Stimulated activated CD4-positive, alpha-beta T cell treated with anti-CD3 and anti-CD28 coated beads, Interleukin-2, amount 100 ng/mL, for 24 hours (primary cell): ENCODE data around the gene CTSA.

Experiments used
- DNase-seq, 2 donors: peaks; one replicate each; pipeline ENCODE4 v3.0.0-alpha.2; 2020

Gene CTSA

DNA sequence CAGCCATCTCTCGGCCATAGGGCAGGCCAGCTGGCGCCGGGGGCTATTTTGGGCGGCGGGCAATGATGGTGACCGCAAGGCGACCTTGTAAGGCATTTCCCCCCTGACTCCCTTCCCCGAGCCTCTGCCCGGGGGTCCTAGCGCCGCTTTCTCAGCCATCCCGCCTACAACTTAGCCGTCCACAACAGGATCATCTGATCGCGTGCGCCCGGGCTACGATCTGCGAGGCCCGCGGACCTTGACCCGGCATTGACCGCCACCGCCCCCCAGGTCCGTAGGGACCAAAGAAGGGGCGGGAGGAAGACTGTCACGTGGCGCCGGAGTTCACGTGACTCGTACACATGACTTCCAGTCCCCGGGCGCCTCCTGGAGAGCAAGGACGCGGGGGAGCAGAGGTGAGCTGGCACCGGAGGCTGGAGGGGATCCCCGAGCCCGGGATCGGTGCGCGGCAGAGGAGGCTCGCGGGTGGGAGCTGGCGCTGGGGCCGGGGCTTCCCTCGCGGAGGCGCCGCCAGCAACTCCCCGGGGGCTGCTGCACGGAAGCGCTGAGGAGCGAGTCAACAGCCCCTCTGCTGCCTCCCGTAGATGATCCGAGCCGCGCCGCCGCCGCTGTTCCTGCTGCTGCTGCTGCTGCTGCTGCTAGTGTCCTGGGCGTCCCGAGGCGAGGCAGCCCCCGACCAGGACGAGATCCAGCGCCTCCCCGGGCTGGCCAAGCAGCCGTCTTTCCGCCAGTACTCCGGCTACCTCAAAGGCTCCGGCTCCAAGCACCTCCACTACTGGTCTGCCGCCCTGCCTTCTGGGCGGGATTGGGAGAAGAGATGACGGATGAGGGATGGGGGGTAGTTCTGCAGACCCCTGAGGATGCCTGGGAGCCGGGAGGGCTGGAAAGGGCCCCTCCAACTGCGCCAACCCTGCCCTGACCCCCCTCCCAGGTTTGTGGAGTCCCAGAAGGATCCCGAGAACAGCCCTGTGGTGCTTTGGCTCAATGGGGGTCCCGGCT lies at the start of gene CTSA, which contains the start of gene NEURL2:
Gene CTSA (plus strand): TSS at position 351 of the 999 bp plus-strand sequence. CDS start 234 bp downstream, at position 585.
Gene NEURL2 (minus strand): TSS at position 224 of the 999 bp plus-strand sequence. CDS start 217 bp downstream, at position 7.
- DNase-seq = peak; percentile 87 to 90

DNA sequence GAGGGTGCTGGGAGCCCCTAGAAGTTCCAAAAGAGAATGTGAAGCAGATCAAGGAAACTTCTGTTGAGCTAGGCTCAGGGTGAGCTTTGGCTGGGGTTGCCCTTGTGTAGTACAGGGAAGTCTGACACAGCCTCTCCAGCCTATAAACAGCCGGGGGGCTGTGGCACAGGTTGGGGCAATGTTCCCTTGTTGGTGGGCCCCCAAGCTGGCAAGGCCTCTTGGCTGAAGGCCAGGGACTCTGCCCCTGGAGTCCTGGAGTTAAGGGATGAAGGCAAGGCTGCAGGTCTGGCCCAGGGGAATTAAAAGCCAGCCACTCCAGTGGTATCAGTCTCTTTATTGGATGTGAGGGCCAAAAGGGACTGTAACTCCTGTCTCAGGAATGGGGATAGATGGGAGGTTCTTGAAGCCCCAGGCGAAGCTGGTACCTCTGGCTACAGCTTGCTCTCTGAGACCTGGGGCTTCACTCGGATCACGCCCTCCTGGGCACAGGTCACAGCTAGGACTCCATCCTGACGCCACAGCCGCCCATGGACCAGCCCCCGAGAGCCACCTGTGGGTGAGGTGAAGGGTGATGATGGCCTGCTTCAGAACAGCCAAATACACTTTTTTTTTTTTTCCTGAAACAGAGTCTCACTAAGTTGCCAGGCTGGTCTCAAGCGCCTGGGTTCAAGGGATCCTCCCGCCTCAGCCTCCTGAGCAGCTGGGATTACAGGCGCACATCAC lies 49.6 kb upstream of the CTSA start:
- DNase-seq = no peak

DNA sequence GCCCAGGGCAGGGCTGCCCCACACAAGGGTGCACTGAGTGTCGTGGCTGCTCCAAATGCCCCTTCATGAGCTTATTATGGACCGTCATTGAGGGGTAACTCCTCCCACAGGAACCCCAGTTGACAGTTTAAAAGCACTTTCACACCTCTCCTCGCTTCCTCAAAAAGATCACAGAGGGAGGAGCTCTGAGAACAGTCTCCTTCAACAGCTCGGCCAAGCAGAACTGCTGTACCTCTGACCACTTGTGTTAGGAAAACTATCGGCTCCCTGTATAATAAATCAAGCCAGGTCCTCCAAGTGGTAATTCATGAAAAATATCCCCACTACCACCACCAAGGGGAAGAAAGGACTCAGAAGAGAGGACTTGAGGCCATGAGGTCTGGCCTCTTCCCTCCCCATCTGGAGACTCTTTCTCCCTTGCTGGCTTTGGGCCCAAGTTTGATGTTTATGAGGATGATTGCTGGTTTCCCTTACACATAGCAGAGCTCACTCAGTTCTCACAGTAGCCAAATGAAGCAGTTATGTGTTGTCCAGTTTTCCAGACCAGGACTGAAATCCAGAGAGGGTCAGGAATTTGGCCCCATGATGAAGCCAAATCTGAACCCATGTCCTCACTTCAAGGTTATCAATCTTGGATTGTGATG lies 48.8 kb upstream of the CTSA start:
- DNase-seq = no peak

DNA sequence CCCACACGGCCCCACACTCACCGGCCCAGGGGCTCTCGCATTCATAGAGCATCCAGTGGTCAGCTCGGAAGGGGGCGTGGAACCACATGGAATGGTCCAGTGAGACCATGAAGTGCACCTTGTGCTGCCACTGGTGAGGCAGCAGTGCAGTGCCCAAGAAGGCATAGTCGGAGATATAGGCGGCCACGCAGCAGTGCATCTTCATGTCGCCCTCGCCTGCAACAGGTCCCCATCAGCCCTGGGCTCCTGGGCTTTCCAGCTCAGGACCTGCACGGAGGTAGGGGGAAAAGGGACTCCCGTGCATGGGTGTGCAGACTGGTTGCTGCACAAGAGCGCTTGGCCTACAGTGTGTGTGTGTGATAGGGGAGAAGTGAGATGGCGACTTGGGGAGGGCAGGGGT lies 47.6 kb upstream of the CTSA start:
- no peak for DNase-seq

DNA sequence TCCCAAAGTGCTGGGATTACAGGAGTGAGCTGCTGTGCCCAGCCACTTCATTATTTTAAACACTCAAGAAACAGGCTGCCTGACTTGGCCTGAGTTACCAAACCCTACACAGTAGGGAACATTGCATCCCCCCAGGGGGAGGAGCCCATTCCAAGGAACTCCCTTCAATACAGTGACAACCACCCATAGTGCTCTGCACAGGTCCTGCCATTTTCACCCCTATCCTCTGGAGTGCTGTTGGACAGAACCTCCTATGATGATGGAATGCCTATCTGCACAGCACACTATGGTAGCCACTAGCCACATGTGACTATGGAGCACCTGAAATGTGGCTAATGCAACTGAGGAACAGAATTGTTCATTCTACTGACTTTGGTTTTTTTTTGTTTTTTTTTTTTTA lies 45.7 kb upstream of the CTSA start:
- no peak for DNase-seq

DNA sequence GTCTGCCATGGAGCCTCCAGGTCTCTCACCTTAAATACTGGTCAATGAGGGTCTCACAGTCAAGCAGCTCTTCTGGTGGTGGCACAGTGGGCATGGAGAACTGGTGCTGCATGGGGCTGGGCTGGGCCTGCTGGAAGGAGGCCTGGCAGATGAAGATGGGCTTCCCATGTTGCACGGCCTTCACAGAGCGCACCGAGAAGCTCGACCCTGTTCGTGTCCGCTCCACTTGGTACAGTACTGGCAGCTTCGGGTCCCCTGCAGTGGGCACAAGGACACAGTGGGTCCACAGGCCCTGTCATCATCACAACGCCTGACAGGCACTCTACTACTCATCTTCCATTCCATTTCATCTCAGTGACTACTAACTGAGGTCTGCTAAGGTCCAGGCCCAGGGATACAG lies 42.7 kb upstream of the CTSA start:
- no peak for DNase-seq

DNA sequence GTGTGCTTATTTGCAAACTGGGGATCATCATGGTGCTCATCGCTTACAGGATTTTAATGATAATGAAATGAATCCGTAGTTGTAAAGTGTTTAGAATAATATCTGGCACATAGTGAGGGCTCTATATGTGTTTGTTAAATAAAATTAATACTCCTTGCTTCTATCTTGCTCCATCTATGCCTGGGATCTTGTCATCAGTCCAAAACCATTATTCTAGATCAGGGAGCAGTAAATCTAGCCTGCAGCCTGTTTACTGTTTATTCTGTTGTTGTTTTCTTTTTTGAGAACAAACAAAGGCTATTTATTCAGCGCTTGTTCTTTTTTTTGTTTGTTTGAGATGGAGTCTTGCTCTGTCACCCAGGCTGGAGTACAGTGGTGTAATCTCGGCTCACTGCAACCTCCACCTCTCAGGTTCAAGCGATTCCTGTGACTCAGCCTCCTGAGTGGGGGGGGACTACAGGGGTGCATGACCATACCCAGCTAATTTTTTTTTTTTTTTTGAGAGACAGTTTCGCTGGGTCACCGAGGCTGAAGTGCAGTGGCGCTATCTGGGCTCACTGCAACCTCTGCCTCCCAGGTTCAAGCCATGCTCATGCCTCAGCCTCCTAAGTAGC lies 42.1 kb upstream of the CTSA start:
- DNase-seq = no peak

DNA sequence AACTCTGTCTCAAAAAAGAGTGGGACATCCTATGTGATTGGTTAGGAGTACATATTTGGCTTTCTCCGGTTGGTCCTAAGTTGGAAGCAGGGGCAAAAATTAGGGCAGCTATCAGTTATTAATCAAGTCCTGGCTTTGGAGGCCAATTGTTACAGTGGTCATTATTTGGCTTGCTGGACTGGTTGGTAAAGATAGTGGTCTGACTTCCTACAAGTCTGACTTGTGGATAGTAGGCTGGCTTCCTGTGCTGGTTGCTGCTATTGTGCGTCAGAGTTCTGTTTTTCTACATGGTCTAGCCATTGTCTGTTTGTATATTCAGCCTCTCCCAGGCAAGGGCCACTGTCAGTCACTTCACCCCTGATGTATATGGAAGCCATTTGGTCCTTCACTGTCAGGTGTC lies 40.9 kb upstream of the CTSA start:
- DNase-seq = no peak

DNA sequence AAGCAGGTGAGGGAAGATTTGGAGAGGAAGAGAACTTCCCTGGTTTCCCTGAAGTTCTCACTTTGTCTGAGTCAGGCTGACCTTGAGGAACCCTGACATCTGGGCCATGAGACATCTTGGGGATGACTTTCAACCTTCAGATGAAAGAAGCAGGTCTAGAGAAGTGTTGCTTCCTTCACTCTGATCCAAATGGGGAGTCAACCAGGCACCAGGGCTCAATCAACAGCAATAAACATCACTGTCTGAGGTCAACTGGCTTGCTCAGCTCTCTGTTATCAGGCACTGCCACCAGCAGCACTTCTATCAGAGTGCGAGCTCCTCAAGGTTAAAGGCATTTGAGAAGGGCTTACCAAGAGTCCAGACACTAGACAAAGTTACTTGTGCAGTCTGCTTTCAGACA lies 40.2 kb upstream of the CTSA start:
- no peak for DNase-seq

DNA sequence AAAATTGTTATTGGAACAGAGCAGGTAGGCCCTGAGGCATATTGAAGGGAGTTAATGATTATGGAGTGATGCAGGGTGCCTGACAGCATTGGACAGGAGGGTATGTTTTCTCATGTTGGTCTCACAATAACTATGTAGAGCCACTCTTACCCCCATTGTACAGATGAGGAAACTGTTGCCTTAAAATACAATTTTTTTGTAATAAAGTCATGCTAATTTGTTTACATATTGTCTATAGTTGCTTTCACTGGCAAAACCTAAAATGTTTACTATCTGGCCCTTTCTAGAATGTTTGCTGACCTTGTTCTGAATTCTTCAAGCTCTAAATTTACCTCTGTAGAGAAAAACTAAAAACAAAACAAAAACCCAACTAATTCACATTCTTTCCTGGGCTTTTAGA lies 39.6 kb upstream of the CTSA start:
- no peak for DNase-seq

DNA sequence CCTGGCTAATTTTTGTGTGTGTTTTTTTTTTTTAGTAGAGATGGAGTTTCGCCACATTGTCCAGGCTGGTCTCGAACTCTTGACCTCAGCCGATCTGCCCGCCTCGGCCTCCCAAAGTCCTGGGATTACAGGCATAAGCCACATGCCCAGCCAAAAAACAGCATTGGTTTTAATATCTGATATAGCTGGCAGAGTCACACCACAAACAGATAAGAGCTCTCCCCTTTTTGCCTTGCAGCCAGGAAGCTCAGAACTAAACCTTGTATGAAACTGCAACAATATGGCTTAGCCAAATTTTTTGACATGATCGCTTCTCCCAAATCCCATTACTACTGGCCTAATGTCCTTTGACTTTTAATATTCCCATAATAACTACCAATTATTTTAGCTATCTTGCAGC lies 38.8 kb upstream of the CTSA start:
- no peak for DNase-seq

DNA sequence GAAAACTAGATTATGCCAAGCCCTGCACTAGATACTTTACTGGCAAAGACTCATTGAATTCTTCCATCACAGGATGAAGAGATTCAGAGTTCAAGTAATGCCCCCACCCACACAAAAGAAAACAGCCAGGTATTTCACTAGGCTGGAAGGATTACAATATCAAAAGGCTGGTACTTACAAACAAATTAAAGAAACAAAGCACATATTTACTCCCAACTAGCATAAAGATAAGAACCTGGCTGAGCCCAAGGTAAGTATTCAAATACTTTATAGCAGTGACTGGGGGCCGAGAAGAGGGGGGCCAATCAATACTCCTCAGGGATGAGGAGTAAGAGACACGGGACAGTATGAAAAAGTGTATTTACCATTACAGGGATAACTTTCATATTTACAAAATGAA lies 37.7 kb upstream of the CTSA start:
- DNase-seq = no peak

DNA sequence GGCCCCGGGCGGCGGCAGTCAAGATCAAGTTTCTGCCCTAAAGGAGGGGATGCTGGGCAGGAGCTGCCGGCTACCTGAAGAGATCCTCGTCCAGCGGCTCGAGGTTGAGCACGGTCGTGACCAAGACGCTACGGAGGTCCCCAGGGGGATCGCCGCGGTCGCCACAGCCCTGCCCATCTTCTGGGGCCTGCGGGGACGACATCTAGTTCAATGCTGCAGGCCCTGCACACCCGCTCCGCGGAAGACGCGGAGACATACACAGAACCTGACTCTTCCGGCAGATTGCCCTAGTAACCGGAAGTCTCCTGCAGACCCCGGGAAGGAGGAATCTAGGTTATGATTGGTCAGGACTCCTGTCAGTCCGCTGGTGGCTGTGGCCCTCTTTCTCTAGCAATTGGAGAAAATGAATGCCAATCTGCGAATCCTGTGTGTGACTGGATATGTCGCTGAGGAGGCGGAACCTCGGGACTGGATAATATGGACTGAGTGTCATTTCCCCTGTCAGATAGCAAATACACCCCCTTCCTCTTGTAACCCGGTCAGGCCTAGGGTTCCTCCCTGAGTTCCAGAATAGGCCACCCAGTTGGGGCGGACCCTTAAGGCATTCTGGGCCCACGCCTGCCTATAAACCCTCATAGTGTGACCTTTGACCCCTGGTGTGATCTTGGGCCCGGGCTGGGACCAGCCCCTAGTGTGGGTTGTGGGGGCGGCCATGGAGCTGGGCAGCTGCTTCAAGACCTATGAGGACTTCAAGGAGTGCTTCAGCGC lies 33.8 kb upstream of the CTSA start, which contains the start of the genes ACOT8 and ZSWIM3:
Gene ACOT8 (minus strand): TSS at position 279 of the 768 bp plus-strand sequence. CDS start 77 bp downstream, at position 202.
Gene ZSWIM3 (plus strand): TSS at position 501 of the 768 bp plus-strand sequence. CDS start 212 bp downstream, at position 713.
- DNase-seq = peak; percentile 85 to 92

DNA sequence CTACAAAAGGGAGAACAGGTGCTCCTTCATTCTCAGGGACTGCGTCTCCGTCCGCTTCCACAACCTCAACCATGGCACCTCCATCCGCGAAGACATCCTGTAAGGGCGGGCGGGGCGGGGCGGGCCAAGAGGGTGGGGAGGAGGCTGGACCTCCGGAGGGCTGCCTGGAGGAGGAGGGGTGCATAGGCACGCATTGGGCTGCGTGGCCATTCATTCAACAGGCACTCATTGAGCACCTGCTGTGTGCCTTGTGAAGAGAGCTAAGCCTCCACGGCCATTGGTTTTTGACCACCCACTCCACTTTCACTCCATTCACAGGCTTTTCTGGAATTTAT lies 33.3 kb upstream of the CTSA start:
- peak in 1 of 2 donors; percentile 53 for DNase-seq

DNA sequence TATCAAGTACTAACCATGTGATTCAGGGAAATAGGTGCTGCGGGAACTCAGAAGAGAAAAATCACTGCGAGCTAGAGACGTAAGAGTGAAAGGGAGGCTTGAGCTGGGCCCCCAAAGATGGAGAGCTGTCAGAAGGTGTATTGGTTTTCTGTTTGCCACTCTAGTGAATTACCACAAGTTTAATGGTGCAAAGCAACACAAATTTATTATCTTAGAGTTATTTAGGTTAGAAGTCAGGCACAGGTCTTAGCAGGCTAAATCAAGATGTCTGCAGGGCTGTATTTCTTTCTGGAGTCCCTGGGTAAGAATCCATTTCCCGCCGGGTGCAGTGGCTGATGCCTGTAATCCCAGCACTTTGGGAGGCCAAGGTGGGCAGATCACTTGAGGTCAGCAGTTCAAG lies 31.2 kb upstream of the CTSA start:
- no peak for DNase-seq

DNA sequence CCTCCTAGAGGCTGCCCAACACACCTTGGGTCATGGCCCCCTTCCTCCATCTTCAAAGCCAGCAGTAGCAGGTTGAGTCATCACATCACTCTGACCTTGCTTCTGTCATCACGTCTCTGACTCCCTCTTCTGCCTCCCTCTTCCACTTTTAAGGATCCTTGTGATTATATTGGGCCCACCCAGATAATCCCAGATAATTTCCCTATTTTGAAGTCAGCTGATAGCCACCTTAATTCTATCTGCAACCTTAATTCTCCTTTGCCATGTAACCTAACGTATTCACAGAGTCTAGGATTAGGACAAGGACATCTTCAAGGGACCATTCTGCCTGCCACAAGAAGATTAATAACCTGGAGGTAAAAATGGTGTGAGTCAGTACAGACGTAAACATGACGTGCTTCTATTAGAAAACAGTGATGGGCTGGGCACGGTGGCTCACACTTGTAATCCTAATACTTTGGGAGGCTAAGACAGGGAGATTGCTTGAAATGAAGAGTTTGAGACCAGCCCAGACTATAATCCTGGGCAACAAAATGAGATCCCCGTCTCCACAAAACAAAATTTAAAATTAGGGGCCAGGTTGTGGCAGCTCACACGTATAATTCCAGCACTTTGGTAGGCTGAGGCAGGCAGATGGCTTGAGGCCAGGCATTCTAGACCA lies 30.4 kb upstream of the CTSA start:
- no peak for DNase-seq

DNA sequence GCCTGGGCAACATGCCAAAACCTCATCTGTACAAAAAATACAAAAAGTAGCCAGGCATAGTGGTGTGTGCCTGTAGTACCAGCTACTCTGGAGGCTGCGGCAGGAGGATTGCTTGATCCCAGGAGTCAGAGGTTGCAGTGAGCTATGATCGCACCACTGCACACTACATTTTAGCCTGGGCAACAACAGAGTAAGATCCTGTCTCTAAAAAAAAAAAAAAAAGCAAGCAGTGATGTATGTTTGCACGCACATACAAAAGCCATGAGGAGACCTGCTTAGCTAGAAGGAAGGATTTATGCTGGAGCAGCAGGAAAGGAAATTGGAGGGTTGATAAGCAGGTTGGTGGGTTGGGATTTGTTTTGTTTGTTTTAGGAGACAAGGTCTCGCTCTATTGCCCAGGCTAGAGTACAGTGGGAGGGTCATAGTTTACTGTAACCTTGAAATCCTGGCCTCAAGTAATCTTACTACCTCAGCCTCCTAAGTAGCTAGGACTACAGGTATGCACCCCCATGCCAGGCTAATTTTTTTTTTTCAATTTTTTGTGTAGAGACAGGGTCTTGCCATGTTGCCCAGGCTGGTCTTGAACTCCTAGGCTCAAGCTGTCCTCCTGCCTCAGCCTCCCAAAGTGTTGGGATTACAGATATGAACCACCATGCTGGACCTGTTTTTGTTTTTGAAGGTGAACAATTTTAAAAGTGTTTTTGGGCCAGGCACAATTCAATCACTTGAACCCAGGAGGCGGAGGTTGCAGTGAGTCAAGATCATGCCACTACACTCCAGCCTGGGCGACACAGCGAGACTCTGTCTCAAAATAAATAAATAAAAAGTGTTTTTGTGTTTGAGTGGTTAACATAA lies 29.7 kb upstream of the CTSA start:
- DNase-seq = no peak

DNA sequence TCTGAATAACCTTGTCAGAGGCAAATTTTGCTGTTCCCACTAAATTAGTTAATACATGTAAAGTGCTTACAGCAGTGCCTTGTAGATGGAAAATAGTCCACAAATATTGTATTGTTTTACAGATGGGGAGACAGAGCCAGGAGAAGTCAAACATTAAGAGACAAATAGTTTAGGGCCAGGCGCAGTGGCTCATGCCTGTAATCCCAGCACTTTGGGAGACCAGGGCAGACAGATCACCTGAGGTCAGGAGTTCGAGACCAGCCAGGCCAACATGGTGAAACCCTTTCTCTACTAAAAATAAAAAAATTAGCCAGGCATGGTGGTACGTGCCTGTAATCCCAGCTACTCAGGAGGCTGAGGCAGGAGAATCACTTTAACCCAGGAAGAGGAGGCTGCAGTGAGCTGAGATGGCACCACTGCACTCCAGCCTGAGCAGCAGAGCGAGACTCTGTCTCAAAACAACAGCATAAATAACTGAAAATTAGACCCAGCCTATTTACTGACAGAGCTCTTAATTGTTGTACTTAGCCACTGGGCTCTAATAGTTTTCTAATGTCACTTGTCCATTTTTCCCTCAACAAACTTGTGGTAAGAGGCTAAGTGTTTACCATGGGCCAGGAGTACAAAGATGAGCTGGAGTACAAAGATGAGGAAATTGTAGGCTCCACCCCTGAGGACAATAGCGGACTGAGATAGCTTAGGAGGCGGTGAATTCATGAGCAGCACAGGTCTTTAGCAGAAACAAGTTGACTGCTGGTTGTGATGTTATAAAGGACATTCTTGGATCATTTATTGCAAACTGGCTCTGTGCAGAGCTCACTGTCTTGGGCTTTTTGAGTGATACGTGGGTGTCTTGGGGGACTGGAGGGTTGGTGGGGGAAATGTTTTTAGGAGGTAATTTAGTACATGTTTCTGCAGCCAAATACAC lies 27.3 kb upstream of the CTSA start:
- no peak for DNase-seq

DNA sequence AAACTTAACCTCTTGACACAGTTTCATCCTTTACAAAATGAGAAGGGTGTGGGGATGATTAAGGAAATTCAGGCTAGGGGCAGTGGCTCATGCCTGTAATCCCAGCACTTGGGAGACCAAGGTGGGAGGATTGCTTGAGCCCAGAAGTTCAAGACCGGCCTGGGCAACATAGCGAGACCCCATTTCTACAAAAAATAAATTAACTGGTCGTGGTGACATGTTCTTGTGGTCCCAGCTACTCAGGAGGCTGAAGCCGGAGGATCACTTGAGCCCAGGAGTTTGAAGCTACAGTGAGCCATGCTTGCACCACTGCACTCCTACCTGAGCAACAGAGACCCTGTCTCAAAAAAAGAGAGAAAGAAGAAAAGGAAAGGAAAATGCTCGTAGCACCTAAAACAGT lies 24.7 kb upstream of the CTSA start:
- DNase-seq = no peak
